Sciatic nerve (tissue), 2 donors: ENCODE results near the gene WBP4. TPM values are rescaled to one million over a fixed set of nuclear protein-coding genes. Genes with fewer than 3 reads are reported as not detected.
"Not testable (repeated sequence)": the region's sequence is repeated elsewhere in the genome, so short reads cannot be mapped to it uniquely, and the experiment has no call there.

Experiments used
- ATAC-seq: fragments of 200-7000 bp; cut with Tn5 transposase; one replicate; pipeline ENCODE4 v1.9.1; 2020; ENCODE audit warnings: mild to moderate bottlenecking, moderate library complexity
- DNase-seq: peaks from one replicate; pipeline ENCODE4 v3.0.0-alpha.2; 2020; ENCODE audit warnings: low spot score
- intact Hi-C: fragments of 100-400 bp; cut with DNase I; formaldehyde crosslinking; loops from one replicate; pipeline ENCODE4 v1.14.2; 2022
- total RNA-seq: library from RNA; stranded (reverse); fragmentation: NEBNext Ultra II Directional; extraction: Animal tissue kit (Norgen Biotek cat#: 25700); gene quantifications from one replicate; pipeline ENCODE4 v1.2.1, GENCODE V29; 2021
- donor health status: DM: no; HTN: no; CAD: no.
- donor health status: DM: no; HTN: no; CAD: no.

The WBP4 gene
- total RNA-seq, result 17.1 TPM

- intact Hi-C loops, result loop anchor here (10.0 kb wide), 1 partner anchor 286 kb away; the partner anchor contains the start of gene MRPS31
- peak; percentile 98 for DNase-seq
- peak; percentile 93 for ATAC-seq
These were observed at the start of gene WBP4 for GRCh38 chr13:41061075-41061913. TSS of gene WBP4 (plus strand) at chr13:41061509. CDS start at chr13:41061674, 165 bp downstream.

DNA sequence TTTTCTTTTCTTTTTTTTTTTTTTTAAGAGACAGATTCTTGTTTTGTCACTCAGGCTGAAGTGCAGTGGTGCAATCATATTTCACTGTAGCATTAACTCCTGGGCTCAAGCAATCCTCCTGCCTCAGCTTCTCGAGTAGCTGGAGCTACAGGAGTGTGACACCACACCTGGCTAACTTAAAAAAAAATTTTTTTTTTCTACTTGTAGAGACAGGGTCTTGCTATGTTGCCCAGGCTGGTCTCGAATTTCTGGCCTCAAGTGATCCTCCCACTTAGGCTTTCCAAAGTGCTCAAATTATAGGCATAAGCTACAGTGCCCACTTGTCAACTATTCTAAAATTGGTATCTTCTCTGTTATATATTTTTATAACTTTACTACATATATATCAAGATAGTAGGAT is 48.8 kb upstream of the WBP4 start:
- DNase-seq (no peak), ATAC-seq (no peak)
- intact Hi-C loops, result no loop called here

DNA sequence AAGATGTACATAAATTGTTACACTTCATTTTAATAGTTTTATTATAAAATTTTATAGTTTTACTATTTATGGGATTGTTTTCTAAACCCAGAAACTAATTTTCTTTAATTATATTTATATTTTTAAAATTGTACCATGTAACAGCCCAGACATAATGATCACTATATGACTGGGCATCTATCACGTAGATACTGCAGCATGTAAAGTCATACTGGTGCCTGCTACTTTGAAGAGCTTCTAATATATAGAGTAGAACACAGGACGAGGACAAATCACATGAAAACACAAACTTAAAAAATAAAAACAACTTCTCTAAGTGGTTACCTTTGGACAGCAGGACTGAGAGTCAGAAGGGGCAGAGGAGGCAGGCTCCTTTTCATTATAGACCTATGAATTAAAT is 47.5 kb upstream of the WBP4 start:
- DNase-seq (no peak), ATAC-seq (no peak)
- intact Hi-C loops, result no loop called here

GRCh38 chr13:41015920-41016319 is 45.4 kb upstream of the WBP4 start:
- DNase-seq (no peak), ATAC-seq (no peak)
- intact Hi-C loops, result no loop called here

DNA sequence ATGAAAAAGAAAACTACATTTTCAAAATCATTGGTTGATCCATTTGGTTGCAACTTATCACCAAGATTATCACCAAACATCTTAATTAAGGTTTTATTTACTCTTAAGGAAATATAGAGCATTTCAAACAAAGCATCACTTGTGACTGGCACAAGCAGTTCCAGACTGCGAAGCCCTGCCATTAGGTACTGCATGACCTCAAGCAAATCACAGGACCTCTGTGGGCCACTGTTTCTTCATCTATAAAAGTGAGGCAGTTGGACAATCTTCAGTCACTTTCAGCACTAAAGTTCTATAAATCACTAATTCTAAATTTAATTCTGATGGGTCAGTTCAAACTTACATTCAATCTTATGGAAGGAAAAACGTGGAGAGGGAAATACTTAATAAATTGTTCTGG is 44.1 kb upstream of the WBP4 start:
- peak; percentile 52 for ATAC-seq
- no peak for DNase-seq
- intact Hi-C loops, result no loop called here

GRCh38 chr13:41017817-41018601 is 43.3 kb upstream of the WBP4 start:
- ATAC-seq, result no peak
- no peak for DNase-seq
- intact Hi-C loops, result no loop called here

DNA sequence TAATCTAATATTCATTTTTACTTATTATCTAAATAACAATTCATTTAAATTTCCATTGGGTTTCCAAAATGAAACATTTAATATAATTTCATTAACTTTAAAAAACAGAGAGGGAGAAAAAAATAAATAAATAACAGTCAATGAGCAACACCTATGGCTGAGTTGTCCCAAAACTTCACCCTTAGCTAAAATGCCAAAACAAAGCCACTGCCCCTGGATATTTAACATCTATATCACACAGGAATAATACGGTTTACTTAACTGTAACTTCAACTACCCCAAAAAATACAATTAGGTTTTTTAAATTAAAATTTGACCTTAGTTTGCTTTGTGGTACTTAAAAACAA is 42.7 kb upstream of the WBP4 start:
- ATAC-seq (no peak), DNase-seq (no peak)
- intact Hi-C loops, result no loop called here

- ATAC-seq (peak; percentile 90), DNase-seq (no peak)
- intact Hi-C loops, result no loop called here
These were observed 42.3 kb upstream of the WBP4 start, which contains the start of gene ELF1 for GRCh38 chr13:41019011-41019487. TSS of gene ELF1 (minus strand) at chr13:41019316. CDS start at chr13:40982054, 37,262 bp downstream.

DNA sequence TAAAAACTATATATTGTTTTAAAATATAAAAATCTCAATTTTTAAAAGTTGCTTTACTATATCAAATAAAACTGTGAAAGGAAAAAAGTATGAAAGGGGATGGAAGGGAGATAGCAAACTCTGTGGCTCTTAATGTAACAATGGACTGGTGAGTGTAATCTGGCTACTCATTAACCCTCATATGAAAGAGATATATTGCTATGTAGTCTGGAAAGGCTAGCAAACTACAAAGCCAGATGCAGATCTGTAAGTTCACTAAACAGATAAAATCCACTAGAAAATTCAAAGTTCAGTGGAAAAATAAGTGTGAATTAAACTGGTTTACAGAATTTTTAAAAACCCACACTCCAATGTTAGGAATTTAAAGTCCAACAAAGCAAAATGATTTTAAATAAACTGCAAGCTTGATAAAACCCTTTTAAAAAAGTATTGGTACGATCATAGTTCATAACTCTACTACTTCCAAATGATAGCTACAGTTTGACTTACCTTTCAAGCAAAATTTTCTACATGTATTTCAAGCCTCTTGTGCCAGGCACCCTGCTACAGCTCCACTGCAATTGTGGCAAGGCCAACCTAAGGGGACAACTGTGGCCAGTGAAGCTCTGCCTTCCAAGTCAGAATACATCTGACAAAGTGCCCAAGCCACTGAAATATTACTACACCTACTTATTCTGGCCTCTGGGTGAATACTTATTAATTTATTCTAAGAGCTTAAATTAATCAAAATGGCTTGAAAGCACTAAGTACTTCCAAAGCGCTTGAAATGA is 41.5 kb upstream of the WBP4 start:
- intact Hi-C loops, result no loop called here
- ATAC-seq (no peak), DNase-seq (no peak)

DNA sequence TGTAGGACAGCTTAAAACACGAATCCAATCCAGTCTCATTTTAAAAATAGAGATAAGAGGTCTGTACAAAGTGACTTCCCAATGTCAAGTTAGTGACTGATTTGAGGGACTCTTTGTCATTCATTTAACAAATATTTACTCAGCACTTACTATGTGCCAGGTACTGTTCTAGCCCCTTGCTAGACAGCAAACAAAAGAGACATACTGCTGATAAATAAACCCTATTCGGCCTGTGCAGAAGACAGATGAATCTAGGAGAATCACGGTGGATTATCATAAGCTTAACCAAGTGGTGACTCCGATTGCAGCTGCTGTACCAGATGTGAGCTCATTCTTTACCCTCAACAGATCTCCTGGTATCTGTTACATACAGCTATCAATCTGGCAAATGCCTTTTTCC is 35.8 kb upstream of the WBP4 start:
- intact Hi-C loops, result no loop called here
- DNase-seq (no peak), ATAC-seq (no peak)

GRCh38 chr13:41026788-41027187 is 34.5 kb upstream of the WBP4 start:
- no peak for DNase-seq
- ATAC-seq, result no peak
- intact Hi-C loops, result no loop called here

DNA sequence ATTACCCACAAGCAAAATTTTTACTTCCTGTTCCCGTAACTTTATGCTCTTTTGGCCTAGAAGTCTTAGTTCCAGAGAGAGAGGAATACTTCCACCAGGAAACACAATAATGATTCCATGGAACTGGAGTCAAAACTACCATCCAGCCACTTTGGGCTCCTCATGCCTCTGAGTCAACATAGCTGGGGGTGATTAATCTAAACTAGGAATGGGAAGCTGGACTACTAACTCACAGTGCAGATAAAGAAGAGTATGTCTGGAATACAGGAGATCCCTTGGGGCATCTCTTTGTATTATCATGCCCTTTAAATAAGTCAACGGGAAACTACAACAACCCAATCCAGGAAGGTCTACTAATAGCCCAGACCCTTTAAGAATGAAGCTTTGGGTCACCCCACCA is 33.3 kb upstream of the WBP4 start:
- DNase-seq (no peak), ATAC-seq (no peak)
- intact Hi-C loops, result no loop called here

- intact Hi-C loops, result no loop called here
- ATAC-seq (no peak), DNase-seq (no peak)
These were observed 31.7 kb upstream of the WBP4 start for GRCh38 chr13:41029629-41030028.

- intact Hi-C loops, result no loop called here
- no peak for DNase-seq
- no peak for ATAC-seq
These were observed 28.5 kb upstream of the WBP4 start for GRCh38 chr13:41032691-41033376.

GRCh38 chr13:41034382-41034781 is 26.9 kb upstream of the WBP4 start:
- DNase-seq, result no peak
- ATAC-seq, result no peak
- intact Hi-C loops, result no loop called here

DNA sequence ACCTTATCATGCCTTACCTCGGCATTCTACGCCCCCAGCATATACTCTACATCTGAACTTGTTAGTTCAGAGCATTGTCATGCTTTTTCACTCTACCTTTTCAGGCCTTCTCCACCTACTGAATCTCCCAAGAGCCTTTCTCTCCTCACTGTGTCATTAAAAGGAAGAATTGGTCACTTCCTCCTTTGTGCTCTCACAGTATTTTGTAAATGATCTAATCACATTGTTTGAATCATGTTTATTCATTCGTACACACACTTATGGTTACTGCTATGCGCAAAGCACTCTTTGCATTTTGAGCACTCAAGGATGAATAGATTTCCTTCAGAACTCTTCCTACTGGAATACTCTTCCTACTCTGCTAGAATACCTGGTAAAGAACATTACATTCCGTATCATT is 26.4 kb upstream of the WBP4 start:
- ATAC-seq, result no peak
- intact Hi-C loops, result no loop called here
- no peak for DNase-seq

DNA sequence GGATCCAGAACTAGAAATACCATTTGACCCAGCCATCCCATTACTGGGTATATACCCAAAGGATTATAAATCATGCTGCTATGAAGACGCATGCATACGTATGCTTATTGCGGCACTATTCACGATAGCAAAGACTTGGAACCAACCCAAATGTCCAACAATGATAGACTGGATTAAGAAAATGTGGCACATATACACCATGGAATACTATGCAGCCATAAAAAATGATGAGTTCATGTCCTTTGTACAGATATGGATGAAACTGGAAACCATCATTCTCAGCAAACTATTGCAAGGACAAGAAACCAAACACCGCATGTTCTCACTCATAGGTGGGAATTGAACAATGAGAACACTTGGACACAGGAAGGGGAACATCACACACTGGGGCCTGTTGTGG is 24.8 kb upstream of the WBP4 start:
- ATAC-seq, DNase-seq, intact Hi-C loops: not testable (repeated sequence)

- DNase-seq (no peak), ATAC-seq (no peak)
- intact Hi-C loops, result no loop called here
These were observed 21.6 kb upstream of the WBP4 start for GRCh38 chr13:41039746-41040145.
